GM19324 (cell line): ENCODE results near the gene MUC6.
"Not testable (repeated sequence)": the region's sequence is repeated elsewhere in the genome, so short reads cannot be mapped to it uniquely, and the experiment has no call there.

Experiments used
- ATAC-seq: cut with Tn5 transposase; IDR thresholded peaks from one replicate; pipeline ENCODE4 v1.9.1; 2021; ENCODE audit warnings: mild to moderate bottlenecking, moderate library complexity; ENCODE audit not compliant: unreplicated experiment, low FRiP score

MUC6 gene

DNA sequence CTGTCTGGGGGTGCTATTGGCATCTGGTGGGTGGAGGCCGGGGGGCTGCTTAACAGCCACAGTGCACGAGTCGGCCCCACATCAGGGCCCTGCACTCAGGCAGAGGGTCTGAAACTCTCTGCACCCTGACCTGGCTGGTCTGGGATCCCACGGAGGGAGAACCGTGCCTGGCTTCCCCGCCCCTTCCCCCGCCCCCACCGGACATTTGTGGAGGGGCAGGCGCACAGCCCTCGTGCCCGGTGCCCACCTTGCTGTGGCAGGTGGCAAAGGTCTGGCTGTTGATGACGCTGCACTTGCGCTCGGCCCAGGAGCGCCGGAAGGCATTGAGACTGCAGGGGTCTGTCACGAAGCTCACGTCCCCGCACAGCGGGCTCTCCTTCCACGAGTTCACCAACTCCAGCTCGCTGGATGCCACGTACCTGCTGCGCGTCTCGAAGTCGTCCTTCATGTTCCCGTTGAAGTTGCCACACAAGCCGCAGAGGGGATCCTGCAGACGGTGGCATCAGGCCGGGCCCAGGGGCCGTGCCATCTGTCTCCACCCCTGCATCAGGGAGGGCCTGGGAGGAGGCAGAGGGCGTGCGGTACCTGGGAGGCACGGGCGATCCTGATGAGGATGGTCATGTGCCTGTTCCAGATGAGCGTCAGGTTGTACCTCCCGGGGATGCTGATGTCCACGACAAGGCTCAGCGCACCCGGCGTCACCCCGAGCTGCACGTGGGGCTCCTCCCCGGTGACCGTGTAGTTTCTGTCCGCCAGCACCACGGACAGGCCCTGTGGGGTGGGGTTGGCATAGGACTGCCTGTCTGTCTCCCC is 11.7 kb downstream of the MUC6 start:
- no peak for ATAC-seq

DNA sequence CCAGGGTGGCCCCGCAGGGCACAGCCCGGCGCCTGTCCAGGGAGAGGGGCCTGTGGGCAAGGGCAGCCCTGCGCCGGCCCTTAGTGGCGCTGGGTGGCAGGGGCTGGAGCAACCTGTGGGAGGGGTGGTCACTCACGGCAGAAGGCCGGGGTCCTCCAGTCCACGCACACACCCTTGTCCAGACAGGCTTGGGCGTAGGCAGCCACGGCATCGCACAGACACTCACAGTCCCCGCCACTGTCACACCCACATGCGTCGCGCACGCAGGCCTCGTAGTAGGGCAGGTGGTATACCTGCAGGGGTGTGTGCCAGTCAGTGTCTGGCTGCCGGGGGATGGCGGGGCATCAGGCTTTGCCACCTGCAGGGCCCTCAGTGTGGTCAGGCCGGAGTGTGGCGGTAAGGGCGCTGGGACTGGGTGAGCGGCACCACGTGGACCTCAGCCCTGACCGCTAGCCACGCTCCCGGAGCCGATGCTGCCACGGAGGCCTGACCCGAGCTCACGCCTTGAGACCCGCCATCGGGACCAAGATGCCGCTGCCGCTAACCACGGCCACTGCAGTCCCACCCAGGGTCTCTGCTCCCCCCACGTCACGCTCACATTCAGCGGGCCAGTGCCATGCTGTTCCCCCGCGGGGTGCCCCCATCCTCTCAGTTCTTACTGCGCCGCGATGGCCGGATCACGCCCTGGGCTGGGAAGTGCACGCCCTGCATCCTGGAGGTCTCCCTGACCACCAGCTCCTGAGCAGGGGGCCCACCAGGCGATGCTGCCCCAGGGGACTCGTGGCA is 12.5 kb downstream of the MUC6 start:
- no peak for ATAC-seq

DNA sequence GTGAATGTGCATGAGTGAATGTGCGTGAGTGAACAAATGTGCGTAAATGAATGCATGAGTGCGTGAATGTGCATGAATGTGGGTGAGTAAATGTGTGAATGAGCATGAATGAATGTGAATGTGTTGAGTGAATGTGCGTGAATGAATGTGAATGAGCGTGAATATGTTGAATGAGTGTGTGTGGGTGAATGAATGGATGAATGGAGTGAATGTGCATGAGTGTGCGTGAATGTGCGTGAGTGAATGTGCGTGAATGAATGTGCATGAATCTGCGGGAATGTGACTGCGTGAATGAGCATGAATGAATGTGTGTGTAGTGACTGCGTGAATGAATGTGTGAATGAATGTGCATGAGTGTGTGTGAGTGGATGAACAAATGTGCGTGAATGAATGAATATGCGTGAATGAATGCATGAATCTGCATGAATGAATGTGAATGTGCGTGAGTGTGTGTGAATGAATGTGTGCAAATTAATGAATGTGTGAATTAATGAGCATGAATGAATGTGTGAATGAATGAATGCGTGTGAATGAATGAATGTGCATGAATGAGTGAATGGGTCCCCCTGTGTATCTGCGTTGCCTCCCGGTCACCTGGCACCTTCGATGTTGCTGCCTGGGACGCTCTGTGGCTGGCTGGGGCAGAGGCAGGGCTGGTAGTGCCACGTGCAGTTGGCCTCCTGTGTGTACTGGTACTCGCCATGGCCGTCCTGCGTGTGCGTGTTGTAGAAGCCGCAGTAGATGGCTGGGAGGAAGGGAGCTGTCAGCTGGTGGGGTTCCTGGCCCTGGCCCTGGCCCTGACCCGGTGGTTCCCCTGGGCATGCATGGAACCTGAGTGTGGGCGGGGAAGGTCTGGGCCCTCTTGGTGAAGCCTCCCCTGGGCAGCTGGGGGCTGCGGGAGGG is 13.4 kb downstream of the MUC6 start:
- no peak for ATAC-seq

DNA sequence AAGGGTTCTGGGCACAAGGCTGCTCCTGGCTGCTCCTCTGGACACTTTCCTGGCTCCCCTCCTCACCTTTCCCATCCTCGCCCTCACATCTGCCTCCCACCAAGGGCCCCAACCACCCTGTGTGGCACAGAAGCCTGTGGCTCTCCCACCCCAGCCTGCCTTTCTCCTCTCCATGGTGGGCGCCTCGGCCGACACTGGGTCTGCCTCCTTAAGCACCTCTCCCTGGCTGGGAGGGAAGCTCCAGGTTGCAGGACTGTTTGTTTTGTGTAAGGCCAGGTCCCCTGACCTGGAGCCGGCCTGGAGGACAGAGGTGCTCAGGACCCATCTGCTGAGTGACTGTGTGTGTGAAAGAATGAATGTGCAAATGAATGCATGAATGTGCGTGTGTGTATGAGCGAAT is 14.1 kb downstream of the MUC6 start:
- no peak for ATAC-seq

DNA sequence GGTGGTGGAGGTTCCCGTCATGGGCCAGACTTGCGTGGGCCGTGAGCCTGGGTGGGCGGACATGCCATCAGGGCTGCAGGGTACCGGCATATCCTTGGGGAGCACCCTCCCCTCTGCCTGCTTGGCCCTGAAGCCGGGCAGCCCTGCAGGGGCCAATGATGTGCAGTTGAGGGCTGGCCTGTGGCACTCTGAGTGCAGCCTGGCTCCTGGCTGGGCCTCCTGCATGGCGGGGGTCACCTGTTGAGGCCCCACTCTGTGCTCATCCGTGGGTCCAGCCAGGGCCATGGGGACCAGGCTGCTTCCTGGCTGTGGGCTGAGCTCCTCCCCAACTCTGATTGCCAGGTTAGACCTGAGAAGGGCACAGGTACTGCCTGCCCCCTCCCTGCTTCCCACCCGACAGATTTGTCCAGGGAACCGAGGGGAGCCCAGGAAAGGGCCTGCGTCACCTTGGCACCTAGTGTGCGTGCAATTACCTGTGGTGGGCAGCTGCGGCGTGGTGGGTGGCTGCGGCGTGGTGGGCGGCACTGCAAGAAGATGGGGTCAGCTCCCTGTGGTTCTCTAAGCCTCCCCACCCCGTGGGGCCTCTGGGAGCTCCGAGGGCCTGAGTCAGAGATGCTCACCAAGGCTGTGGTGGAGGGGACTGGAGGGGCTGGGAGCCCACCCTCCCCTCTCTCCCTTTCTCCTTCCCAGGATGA is 16.2 kb downstream of the MUC6 start:
- ATAC-seq: no peak

DNA sequence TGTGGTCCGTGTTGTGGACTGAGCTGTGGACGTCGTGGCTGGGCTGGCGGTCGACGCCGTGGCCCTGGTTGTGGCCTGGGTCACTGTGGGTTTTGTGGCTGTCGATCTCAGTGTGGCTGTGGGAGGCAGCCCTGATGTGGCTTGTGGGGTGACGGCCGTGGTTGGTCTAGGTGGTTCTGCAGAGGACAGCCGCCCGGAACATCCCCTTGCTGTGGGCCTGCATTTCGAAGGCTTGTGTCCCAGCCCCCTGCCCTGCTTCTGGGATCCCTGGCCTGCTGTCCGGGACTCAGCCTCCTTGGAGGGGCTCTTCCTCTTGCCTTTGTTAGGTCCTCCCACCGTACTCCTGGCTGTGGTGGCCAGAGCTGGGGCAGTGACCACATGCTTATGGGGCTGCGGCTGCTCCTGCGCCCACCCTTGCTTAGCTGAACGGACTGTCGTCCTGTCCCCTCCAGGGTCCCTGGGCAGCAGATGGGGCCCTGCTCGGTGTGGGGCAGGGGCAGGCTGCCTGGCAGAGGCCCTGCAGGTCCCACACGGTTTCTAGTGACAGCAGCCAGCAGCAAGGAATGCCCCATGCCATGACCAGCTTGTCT is 17.1 kb downstream of the MUC6 start:
- ATAC-seq: no peak

DNA sequence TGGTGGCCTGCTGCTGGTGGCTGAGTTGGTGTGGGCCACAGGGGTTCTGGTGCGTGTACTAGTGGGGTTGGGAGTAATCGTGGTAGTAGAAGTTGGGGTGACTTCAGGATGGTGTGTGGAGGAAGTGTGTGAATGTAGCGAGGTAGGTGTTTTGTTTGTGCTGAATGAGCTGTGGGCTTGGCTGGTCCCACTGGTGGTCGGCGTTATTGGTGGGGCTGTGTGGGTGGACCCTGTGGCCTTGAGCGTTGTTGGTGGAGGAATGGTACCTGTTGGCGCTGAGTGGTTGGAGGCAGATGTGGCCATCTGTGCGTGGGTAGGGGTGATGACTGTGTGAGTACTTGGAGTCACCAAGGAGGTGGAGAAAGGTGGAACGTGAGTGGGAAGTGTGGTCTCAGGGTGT is 18.4 kb downstream of the MUC6 start:
- ATAC-seq: no peak

DNA sequence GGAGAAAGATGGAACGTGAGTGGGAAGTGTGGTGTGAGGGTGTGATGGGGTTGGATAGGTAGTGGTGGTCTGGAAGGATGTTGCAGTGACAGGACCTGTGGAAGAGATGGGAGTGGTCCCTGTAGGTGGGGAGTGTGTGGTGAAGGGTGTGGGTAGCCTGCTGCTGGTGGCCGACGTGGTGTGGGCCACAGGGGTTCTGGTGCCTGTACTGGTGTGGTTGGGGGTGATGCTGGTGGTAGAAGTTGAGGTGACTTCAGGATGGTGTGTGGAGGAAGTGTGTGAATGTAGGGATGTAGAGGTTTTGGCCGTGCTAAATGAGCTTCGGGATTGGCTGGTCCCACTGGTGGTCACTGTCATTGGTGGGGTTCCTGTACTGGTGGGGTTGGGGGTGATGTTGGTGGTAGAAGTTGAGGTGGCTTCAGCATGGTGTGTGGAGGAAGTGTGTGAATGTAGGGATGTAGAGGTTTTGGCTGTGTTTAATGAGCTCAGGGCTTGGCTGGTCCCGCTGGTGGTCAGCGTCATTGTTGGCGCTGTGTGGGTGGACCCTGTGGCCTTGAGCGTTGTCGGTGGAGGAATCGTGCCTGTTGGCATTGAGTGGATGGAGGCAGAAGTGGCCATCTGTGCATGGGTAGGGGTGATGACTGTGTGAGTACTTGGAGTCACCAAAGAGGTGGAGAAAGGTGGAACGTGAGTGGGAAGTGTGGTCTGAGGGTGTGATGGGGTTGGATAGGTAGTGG is 19.1 kb downstream of the MUC6 start:
- no peak for ATAC-seq

DNA sequence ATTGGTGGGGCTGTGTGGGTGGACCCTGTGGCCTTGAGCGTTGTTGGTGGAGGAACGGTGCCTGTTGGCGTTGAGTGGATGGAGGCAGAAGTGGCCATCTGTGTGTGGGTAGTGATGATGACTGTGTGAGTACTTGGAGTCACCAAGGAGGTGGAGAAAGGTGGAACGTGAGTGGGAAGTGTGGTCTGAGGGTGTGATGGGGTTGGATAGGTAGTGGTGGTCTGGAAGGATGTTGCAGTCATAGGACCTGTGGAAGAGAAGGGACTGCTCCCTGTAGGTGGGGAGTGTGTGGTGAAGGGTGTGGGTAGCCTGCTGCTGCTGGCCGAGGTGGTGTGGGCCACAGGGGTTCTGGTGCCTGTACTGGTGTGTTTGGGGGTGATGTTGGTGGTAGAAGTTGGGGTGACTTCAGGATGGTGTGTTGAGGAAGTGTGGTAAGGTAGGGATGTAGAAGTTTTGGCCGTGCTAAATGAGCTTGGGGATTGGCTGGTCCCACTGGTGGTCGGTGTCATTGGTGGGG is 19.9 kb downstream of the MUC6 start:
- not testable (repeated sequence) for ATAC-seq

DNA sequence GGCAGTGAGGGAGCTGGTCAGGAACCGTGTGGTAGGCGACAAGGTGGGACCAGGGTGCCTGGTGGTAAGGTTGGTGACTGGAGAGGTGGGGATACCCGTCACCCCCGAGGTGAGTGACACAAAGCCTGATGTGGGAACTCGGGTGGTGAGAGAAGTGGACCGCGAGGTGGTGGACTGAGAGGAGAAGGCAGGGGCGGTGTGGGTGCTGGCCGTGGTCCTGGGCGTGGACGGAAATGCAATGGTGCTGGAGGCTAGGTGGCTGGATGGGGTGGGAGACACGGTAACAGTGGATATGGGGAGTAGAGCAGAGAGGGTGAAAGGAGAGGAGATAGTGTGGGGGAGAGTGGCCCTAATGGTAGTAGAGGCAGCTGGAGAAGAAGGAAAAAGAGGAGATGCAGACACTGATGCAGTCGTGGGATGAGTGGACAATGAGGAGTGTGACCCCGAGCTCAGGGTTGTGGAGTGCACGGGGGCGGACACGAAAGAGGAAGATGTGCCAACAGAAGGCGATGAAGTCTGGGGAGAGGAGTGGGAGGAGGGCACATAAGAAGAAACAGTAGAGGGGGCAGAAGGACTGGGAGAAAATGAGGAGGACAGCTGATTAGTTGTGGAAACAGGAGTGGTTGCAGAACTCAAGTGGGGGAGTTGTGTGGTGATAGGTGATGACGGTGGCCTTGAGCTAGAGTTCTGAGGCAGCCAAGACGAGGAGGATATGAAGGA is 20.5 kb downstream of the MUC6 start:
- no peak for ATAC-seq

DNA sequence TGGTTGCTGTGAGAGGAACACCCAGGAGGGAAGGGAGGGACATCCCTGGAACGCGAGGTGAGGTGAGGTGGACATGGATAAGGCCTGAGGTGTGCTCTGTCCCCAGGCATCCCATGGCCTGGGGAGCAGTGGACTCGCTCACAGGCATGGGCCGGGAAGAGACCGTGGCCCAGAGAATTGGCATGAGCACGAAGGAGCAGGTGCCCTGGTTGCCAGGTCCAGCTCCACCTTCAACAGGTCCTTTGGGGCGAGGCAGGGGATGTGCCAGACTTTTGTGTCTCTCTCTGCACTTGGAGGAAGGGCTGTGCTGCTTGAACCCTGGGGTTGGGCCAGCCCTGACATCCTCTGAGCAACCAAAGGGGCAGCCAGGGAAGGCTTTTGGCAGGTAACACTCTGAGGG is 21.5 kb downstream of the MUC6 start:
- ATAC-seq: no peak

DNA sequence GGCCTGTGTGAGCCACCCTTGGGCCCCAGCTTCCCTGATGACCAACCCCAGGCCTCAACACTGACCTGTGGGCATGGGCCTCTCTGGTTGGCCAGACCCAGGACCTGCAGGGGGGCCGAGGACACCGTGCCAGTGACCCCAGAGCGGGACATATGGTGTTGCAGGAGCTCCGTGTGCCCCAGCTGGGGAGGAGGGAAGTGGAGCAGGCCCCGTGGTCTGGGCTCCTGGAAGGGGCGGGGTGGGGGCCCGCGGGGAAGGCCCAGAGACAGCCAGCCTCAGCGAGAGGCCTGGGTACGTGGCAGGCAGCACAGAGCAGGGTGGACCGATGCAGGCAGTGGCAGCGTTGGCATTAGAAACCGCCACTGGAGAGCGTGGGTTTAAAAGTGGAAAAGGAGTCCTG is 22.2 kb downstream of the MUC6 start:
- no peak for ATAC-seq

DNA sequence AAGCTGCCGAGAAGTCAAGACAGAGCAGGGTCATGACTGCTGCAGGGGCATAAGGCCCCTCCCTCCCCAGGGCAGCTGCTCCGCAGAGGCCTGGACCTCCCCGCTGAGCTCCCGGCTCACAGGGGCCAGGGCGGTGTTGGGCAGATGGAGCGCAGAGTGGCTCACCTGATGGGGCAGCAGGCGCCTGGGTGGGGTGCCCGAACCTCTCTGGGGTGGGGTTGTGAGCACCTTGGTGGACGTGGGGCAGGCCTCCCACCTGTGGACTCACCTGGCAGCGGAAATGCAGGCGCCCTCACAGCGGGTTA is 22.9 kb downstream of the MUC6 start:
- ATAC-seq: no peak

DNA sequence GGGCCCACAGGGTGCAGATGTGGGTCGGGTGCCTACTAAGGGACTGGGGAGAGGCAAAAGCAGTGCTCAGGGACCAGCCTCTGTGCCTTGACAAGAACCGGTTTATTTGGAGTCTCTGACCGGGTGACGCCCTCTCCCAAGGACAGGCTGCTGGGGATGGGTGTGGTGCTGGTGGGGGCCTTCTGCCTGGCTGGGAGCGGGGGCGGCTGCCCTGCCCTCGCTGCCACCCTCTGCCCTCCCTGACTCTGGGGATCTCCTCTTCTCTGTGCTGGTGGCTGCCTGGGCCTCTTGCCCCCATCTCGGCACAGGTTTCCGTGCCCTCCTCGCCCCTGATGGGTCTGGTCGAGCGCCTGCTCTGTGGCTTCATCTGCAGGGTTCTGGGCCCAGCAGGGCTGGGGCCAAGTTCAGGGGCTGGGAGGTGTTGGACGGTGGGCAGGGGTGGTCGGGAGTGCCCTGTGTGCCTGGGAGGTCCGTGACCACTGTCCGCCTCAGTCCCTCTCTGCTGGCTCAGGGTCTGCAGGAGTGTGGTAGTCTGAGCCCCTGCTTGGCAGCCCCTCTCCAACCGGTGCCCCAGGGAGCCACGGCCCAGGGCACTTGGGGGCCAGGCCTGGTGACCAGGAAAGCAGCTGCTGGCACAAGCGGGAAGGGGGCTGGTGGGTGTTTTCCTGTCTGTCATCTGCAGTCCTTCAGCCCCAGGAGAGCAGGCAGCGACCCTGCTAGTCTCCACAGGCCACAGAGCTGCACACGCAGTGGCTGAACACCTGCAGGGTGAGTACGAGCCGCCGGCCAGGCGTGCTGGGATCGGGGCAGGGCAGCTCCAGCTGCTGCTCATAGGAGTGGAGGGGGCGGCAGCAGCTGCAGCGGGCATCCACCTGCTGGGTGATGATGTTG is 23.5 kb downstream of the MUC6 start:
- ATAC-seq: no peak

DNA sequence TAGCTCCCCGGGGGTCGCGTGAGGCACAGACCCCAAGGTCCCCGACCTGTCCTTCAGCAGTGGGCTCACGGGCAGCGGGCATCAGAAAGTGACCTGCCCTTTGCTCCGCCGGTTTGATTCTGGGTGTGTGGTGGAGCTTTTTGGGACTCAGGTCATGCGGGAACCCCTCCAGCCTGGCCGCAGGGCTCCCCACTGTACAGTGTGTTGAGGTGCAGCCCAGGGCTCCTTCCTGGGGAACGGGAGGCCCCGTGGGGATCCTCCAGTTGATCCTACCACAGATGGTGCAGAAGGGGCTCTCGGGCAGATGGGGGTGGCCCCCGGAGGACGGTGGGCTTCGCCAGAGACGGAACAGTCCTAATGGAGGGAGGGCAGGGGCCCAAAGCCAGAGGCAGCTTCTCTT is 24.2 kb downstream of the MUC6 start:
- ATAC-seq: no peak

DNA sequence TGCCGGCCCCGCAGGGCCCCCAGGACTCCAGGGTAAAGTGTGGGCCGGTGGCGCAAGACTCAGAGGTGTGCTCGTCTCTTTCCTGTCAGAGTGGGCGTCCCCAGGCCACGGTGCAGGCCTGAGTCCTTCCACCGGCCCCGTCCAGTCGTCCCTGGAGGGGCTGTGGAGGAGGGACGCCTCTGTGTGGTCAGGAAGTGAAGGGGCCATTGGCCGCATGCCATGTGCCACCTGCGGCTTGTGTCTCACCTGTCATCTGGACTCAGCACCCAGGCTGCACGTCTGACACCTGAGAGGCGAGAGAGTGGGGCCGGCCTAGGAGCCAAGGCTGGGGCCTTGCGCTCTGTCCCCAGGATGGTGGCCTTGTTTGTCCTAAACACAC is 25.2 kb downstream of the MUC6 start:
- no peak for ATAC-seq

DNA sequence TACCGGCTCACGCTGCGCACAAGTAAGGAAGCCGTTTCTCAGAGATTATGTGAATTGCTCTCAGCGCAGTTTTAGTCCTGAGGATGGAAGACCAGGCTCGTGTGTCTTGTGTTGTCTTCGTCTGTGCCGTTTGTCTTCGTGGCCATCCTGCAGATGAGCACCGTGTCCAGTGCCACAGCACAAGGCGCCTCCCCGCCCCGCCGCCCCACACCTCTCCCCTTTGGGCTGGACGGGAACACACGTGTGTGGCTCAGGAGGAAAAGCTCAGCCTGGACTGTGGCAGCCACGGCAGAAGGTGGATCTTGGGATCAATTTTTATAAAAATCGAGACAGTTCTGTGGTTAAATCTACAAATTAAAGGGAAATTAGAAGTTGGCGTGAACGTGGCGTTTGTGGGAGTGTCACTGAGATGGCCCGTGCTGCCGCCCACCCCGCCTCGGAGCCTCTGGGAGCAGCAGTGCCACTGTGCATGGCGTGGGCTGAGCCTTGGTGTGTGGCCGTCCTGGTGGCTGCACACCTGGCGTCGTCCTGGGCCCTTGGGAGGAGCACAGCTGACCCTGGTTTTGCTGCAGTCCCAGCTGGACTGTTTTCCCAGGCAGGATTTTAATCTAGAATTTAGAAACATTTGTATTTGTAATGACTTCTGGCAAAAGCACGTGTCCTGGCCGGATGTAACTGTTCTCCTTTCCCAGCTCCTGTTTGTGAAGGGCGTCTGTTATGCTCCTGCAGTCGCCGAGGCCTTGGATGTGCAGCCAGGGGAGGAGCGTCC is 25.8 kb downstream of the MUC6 start:
- no peak for ATAC-seq
